Adrenal gland (tissue), 5 donors: ENCODE data around the gene FAM83C.

Experiments used
- POLR2A ChIP-seq, 2 donors: fragments of 450-650 bp; IDR thresholded peaks; one replicate each; pipeline ENCODE4 v1.6.1; 2017; ENCODE audit warnings: antibody characterized with exemption in 2 of 2, mild to moderate bottlenecking in 2 of 2, moderate library complexity in 1 of 2
- TF ChIP-seq, protein P1 (sequence below), 6 experiments: fragments of 450-650 bp in 4 of 6; fragments of 200-600 bp in 2 of 6; sonication (generic) in 1 of 6; IDR thresholded peaks; 1 replicate in 5 of 6; 2 replicates in 1 of 6; pipeline versions ENCODE4 v1.5.1 to v1.8.0; 2016 to 2021; ENCODE audit warnings: antibody characterized with exemption in 6 of 6, mild to moderate bottlenecking in 2 of 6, moderate library complexity in 1 of 6
- donor health status: DM: no; HTN: no; CAD: no.

DNA sequence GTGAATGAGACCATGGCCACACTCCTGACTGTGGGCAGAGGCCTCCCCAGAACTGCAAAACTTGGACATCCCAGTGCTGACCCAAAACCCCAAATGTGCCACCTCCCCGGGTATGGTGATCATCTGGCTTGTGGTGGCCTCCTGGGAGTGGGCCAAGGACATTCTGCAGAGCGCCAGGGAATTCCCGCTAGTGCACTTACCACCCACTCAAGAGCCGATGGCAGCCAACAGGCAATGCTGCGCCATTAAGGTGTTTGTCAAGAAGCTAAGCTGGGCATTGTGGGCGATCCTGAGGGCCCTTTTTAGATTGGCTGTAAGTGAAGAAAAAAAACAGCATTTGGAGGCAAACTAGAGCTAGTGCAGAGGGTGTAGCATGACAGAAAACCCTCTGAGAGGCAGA, 56.3 kb downstream of the FAM83C start:
- TF ChIP-seq, protein P1, sequence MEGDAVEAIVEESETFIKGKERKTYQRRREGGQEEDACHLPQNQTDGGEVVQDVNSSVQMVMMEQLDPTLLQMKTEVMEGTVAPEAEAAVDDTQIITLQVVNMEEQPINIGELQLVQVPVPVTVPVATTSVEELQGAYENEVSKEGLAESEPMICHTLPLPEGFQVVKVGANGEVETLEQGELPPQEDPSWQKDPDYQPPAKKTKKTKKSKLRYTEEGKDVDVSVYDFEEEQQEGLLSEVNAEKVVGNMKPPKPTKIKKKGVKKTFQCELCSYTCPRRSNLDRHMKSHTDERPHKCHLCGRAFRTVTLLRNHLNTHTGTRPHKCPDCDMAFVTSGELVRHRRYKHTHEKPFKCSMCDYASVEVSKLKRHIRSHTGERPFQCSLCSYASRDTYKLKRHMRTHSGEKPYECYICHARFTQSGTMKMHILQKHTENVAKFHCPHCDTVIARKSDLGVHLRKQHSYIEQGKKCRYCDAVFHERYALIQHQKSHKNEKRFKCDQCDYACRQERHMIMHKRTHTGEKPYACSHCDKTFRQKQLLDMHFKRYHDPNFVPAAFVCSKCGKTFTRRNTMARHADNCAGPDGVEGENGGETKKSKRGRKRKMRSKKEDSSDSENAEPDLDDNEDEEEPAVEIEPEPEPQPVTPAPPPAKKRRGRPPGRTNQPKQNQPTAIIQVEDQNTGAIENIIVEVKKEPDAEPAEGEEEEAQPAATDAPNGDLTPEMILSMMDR (IDR thresholded peaks at IDR 0.05), result no peak
- no peak for TF ChIP-seq POLR2A (IDR thresholded peaks at IDR 0.05)
